ENCODE results near the gene RNU1-4.
"Not testable (repeated sequence)": the region's sequence is repeated elsewhere in the genome, so short reads cannot be mapped to it uniquely, and the experiment has no call there.

DNA sequence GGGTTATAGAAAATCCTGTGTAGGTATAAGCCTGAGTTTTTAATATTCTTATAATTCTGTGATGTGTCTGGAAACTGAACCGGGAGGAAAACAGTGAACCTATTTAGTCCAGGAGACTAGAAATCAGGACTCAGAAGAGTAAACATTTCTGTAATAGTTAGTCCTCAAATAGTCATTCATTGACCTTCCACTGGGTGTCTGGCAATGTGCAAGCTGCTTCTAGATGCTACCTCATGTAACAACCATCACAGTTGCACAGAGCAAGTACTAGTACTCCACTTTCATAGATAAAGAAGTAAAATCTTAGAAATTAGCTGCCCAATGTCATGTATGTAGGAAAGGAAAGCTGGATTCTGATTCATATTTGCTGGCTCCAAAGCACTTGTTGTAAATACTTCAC lies 15.1 kb downstream of the RNU1-4 start:
- TF ChIP-seq, protein P1, sequence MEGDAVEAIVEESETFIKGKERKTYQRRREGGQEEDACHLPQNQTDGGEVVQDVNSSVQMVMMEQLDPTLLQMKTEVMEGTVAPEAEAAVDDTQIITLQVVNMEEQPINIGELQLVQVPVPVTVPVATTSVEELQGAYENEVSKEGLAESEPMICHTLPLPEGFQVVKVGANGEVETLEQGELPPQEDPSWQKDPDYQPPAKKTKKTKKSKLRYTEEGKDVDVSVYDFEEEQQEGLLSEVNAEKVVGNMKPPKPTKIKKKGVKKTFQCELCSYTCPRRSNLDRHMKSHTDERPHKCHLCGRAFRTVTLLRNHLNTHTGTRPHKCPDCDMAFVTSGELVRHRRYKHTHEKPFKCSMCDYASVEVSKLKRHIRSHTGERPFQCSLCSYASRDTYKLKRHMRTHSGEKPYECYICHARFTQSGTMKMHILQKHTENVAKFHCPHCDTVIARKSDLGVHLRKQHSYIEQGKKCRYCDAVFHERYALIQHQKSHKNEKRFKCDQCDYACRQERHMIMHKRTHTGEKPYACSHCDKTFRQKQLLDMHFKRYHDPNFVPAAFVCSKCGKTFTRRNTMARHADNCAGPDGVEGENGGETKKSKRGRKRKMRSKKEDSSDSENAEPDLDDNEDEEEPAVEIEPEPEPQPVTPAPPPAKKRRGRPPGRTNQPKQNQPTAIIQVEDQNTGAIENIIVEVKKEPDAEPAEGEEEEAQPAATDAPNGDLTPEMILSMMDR (IDR thresholded peaks at IDR 0.05; ENCODE audit: insufficient read depth, low read depth, low read length): not testable (repeated sequence)
- TF ChIP-seq EZH2 (IDR thresholded peaks at IDR 0.05; ENCODE audit: insufficient read depth, low read length): not testable (repeated sequence)

Data from astrocyte (in vitro differentiated cells and primary cell).